22Rv1 (cell line): Measurements from ENCODE around the gene UBL4B.

ENCODE experiments used
- CTCF ChIP-seq: fragments of 450-650 bp; IDR thresholded peaks from 2 replicates; pipeline ENCODE4 v1.5.1; 2017; ENCODE audit warnings: mild to moderate bottlenecking
- ZFX ChIP-seq: fragments of 450-650 bp; IDR thresholded peaks from 2 replicates; pipeline ENCODE4 v1.6.1; 2017; ENCODE audit warnings: antibody characterized with exemption, borderline replicate concordance

- no peak for TF ChIP-seq CTCF
- TF ChIP-seq ZFX = no peak
Measured at GRCh38 chr1:110118636-110119396, 6.6 kb downstream of the UBL4B start.
